C4-2B (cell line): ENCODE results near the gene RAC3.

Source experiments
- CTCF ChIP-seq: fragments of 450-650 bp; conservative IDR thresholded peaks from 2 replicates; pipeline ENCODE4 v1.5.1; 2017; ENCODE audit warnings: mild to moderate bottlenecking
- ZFX ChIP-seq: fragments of 450-650 bp; IDR thresholded peaks from 2 replicates; pipeline ENCODE4 v1.6.1; 2017

- no peak for TF ChIP-seq CTCF
- TF ChIP-seq ZFX, result no peak
Observed at GRCh38 chr17:82082456-82082855, 51.0 kb downstream of the RAC3 start.
